Duodenal mucosa (tissue), 2 donors: ENCODE results near the gene CLCA1.

Source experiments
- H3K27ac ChIP-seq: one replicate; pipeline ENCODE4 v1.7.0; 2013; ENCODE audit warnings: low read depth, low read length
- H3K27me3 ChIP-seq, 2 donors: one replicate each; pipeline ENCODE4 v1.7.0; 2013; ENCODE audit warnings: low read length in 2 of 2, control low read depth in 1 of 2; ENCODE audit not compliant: insufficient read depth in 2 of 2, control insufficient read depth in 1 of 2
- H3K36me3 ChIP-seq, 2 donors: one replicate each; pipeline ENCODE4 v1.7.0; 2013; ENCODE audit warnings: low read length in 2 of 2, control low read depth in 1 of 2; ENCODE audit not compliant: insufficient read depth in 2 of 2, control insufficient read depth in 1 of 2
- H3K4me1 ChIP-seq, 2 donors: one replicate each; pipeline ENCODE4 v1.7.0; 2013; ENCODE audit warnings: low read length in 2 of 2, control low read depth in 1 of 2; ENCODE audit not compliant: insufficient read depth in 2 of 2, control insufficient read depth in 1 of 2
- H3K4me3 ChIP-seq, 2 donors: one replicate each; pipeline ENCODE4 v1.7.0; 2013; ENCODE audit warnings: low read length in 2 of 2, low read depth in 1 of 2
- H3K9ac ChIP-seq, 2 donors: one replicate each; pipeline ENCODE4 v1.7.0; 2013; ENCODE audit warnings: low read length in 2 of 2, low read depth in 1 of 2
- H3K9me3 ChIP-seq, 2 donors: one replicate each; pipeline ENCODE4 v1.7.0; 2013; ENCODE audit warnings: low read length in 2 of 2, control low read depth in 1 of 2; ENCODE audit not compliant: control insufficient read depth in 1 of 2

Gene CLCA1

GRCh38 chr1:86541859-86542258 is 73.1 kb downstream of the CLCA1 start:
- Histone ChIP-seq H3K4me3 (no peak overlapping the region), H3K9ac (no peak overlapping the region), H3K4me1 (no peaks in the 10 kb centered on the region), H3K36me3 (no peaks in the 10 kb centered on the region), H3K27me3 (no peaks in the 10 kb centered on the region), H3K27ac (no peak overlapping the region), H3K9me3 (no peaks in the 10 kb centered on the region)

GRCh38 chr1:86542631-86543030 is 73.9 kb downstream of the CLCA1 start:
- H3K9ac ChIP-seq: no peak overlapping the region
- no peaks in the 10 kb centered on the region for H3K9me3 ChIP-seq

GRCh38 chr1:86546787-86547221 is 78.1 kb downstream of the CLCA1 start, which contains the start of gene CLCA4:
Gene CLCA4, plus strand, starts transcription at chr1:86547078. Its CDS starts 42 bp downstream, at chr1:86547120.
- Histone ChIP-seq H3K27ac (no peak within 1 kb of the TSS), H3K4me1 (no peaks in the 10 kb centered on the region), H3K9me3 (no peaks in the 10 kb centered on the region), H3K27me3 (no peaks in the 10 kb centered on the region), H3K4me3 (no peak within 1 kb of the TSS), H3K9ac (no peak within 1 kb of the TSS), H3K36me3 (no peaks in the 10 kb centered on the region)

More at GRCh38 chr1:86542631-86543030, 73.9 kb downstream of the CLCA1 start:
- H3K27ac ChIP-seq: no peak overlapping the region
- H3K27me3 ChIP-seq: no peaks in the 10 kb centered on the region
- H3K4me1 ChIP-seq: no peaks in the 10 kb centered on the region
- no peak overlapping the region for H3K4me3 ChIP-seq
- H3K36me3 ChIP-seq: no peaks in the 10 kb centered on the region

GRCh38 chr1:86548839-86549238 is 80.1 kb downstream of the CLCA1 start:
- Histone ChIP-seq H3K9me3 (no peaks in the 10 kb centered on the region), H3K27me3 (no peaks in the 10 kb centered on the region), H3K4me3 (no peak overlapping the region), H3K4me1 (no peaks in the 10 kb centered on the region), H3K9ac (no peak overlapping the region), H3K27ac (no peak overlapping the region), H3K36me3 (no peaks in the 10 kb centered on the region)
